ENCODE results near the gene MDM2. TPM values are rescaled to one million over a fixed set of nuclear protein-coding genes. Genes with fewer than 3 reads are reported as not detected.

MDM2 gene
- total RNA-seq, 1 experiment from 2014 or later, result 159 TPM

- Histone ChIP-seq H3T11ph (ENCODE audit: low read length) (no peak overlapping the region), H3K79me1 (ENCODE audit: insufficient read depth, low read depth, low read length, poor library complexity, severe bottlenecking) (no peaks in the 10 kb centered on the region), H2BK20ac (ENCODE audit: low read depth, low read length, poor library complexity, severe bottlenecking) (no peak overlapping the region), H3K79me2 (ENCODE audit: insufficient read depth, low read length) (no peaks in the 10 kb centered on the region), H3K4me2 (ENCODE audit: insufficient read depth, insufficient read length, low read length) (no peak overlapping the region), H3K9ac (ENCODE audit: extremely low read depth, insufficient read length, low read length) (no peak overlapping the region), H2BK5ac (ENCODE audit: insufficient read length, low read length) (no peak overlapping the region), H4K20me1 (ENCODE audit: control insufficient read depth, insufficient read depth, insufficient read length) (no peaks in the 10 kb centered on the region), H3K4me1 (ENCODE audit: insufficient read depth, low read length) (no peaks in the 10 kb centered on the region), H3K14ac (ENCODE audit: insufficient read depth, low read length) (no peak overlapping the region), H4K5ac (ENCODE audit: insufficient read length, low read depth, low read length) (no peak overlapping the region), H2AFZ (ENCODE audit: low read length) (no peak overlapping the region), H3K27ac (ENCODE audit: insufficient read length, low read depth, low read length) (no peak overlapping the region), H3K56ac (ENCODE audit: insufficient read length, low read depth, low read length) (no peak overlapping the region), H3K18ac (ENCODE audit: insufficient read length, low read depth, low read length) (no peak overlapping the region), H3K23ac (ENCODE audit: insufficient read length, low read depth, low read length) (no peak overlapping the region), H2BK12ac (ENCODE audit: insufficient read length, low read depth, low read length) (no peak overlapping the region), H4K8ac (replicated peaks; ENCODE audit: insufficient read length, low read depth, low read length) (no peak overlapping the region), H3K23me2 (ENCODE audit: insufficient read length, low read depth, low read length, poor library complexity, severe bottlenecking) (no peaks in the 10 kb centered on the region), H3K9me3 (ENCODE audit: control insufficient read depth, low read depth, low read length) (no peaks in the 10 kb centered on the region), H3K27me3 (ENCODE audit: insufficient read depth, low read length) (no peaks in the 10 kb centered on the region), H4K91ac (ENCODE audit: insufficient read length, low read depth, low read length) (no peak overlapping the region), H2BK15ac (ENCODE audit: low read depth, low read length) (no peak overlapping the region), H3K4ac (ENCODE audit: low read depth, low read length) (no peak overlapping the region), H2BK120ac (ENCODE audit: low read depth, low read length, poor library complexity, severe bottlenecking) (no peak overlapping the region), H2AK5ac (ENCODE audit: insufficient read length, low read length) (no peak overlapping the region)
- Mint-ChIP-seq H3K27me3 (ENCODE audit: low read depth) (no peaks in the 10 kb centered on the region; the same call in 1 of the 2 replicates), H3K36me3 (ENCODE audit: insufficient read depth in 1 of 3, low read depth in 3 of 3) (peaks cover 1 to 42% (median 40%) of the 10 kb centered on the region in 3 experiments; a peak in 6 of 7 replicates), H3K9me3 (no peaks in the 10 kb centered on the region), H3K4me1 (peaks cover 3 to 5% of the 10 kb centered on the region in 2 experiments; a peak in 3 of 4 replicates), H3K4me3 (no peak overlapping the region), H3K27ac (no peak overlapping the region)
- WGBS (ENCODE audit: extremely low coverage, insufficient read length, low lambda C conversion rate), result no CpG with 5 or more reads among the region's 1 CpG
- no peak for TF ChIP-seq CTCF (conservative IDR thresholded peaks at IDR 0.05)
- DNase-seq, result no peak
Observed at GRCh38 chr12:68765696-68766095, 42.3 kb upstream of the MDM2 start.
